ENCODE measurements around the gene ARMC5. TPM values are rescaled to one million over a fixed set of nuclear protein-coding genes. Genes with fewer than 3 reads are reported as not detected.

The ARMC5 gene
- total and polyA plus RNA-seq, 9 of the 15 experiments (the other 6 are each of a cell fraction or from before 2014, with no cell fraction given), result 0.11 to 13.5 (median 2.1) TPM

GRCh38 chr16:31417916-31418315, 41.4 kb upstream of the ARMC5 start (continued):
- TF ChIP-seq NR2C2 (CRISPR knock-in tag; IDR thresholded peaks at IDR 0.05) (no peak), NR2C2 (tag; IDR thresholded peaks at IDR 0.05) (no peak), BMI1 (IDR thresholded peaks at IDR 0.05; ENCODE audit: low read length) (no peak), CLOCK (CRISPR knock-in tag; IDR thresholded peaks at IDR 0.05; ENCODE audit: borderline replicate concordance) (no peak), RREB1 (CRISPR knock-in tag; IDR thresholded peaks at IDR 0.05) (no peak), CCAR2 (IDR thresholded peaks at IDR 0.05; ENCODE audit: low read depth, low read length) (no peak), ZNF655 (CRISPR knock-in tag; IDR thresholded peaks at IDR 0.05) (no peak), ZKSCAN8 (CRISPR knock-in tag; IDR thresholded peaks at IDR 0.05) (no peak), HDAC8 (tag; IDR thresholded peaks at IDR 0.05) (no peak)
